WTC11 (cell line): ENCODE results near the gene SLC40A1. TPM values are rescaled to one million over a fixed set of nuclear protein-coding genes. Genes with fewer than 3 reads are reported as not detected.

Experiments used
- ATAC-seq: fragments of 200-7000 bp; cut with Tn5 transposase; 2 replicates; pipeline ENCODE4 v1.10.0; 2021; ENCODE audit warnings: mild to moderate bottlenecking, moderate library complexity
- CTCF ChIA-PET: fragments of 300-600 bp; sonication (Branson Sonifier 250); formaldehyde crosslinking; loops from one replicate; lab custom pipeline; 2021; ENCODE audit warnings: antibody characterized with exemption; lab: Charles Lee
- POLR2A ChIA-PET: fragments of 350-600 bp; sonication (Branson Sonifier 250); formaldehyde crosslinking; loops from one replicate; lab custom pipeline; 2021; ENCODE audit warnings: antibody characterized with exemption; lab: Charles Lee
- DNase-seq: peaks from one replicate; pipeline ENCODE4 v3.0.0; 2021; ENCODE audit warnings: low spot score
- H3K27ac Mint-ChIP-seq: 2 replicates; pipeline ENCODE4 v1.8.0; 2021; ENCODE audit warnings: mixed read lengths
- H3K27me3 Mint-ChIP-seq: 2 replicates; pipeline ENCODE4 v1.8.0; 2021; ENCODE audit warnings: low read depth, mild to moderate bottlenecking, moderate library complexity, mixed read lengths
- H3K36me3 Mint-ChIP-seq: 2 replicates; pipeline ENCODE4 v1.8.0; 2021; ENCODE audit warnings: mixed read lengths
- H3K4me1 Mint-ChIP-seq: 2 replicates; pipeline ENCODE4 v1.8.0; 2022; ENCODE audit warnings: mixed read lengths
- H3K4me3 Mint-ChIP-seq: 2 replicates; pipeline ENCODE4 v1.8.0; 2021; ENCODE audit warnings: mild to moderate bottlenecking, moderate library complexity, mixed read lengths
- H3K9me3 Mint-ChIP-seq: 2 replicates; pipeline ENCODE4 v1.8.0; 2021; ENCODE audit warnings: mixed read lengths
- AFF4 ChIP-seq: sonication (generic); formaldehyde crosslinking; IDR thresholded peaks from 2 replicates; pipeline ENCODE4 v1.8.1; 2023; ENCODE audit warnings: mild to moderate bottlenecking, missing genetic modification reagents, borderline replicate concordance
- ARID4B ChIP-seq: sonication (generic); formaldehyde crosslinking; IDR thresholded peaks from 2 replicates; pipeline ENCODE4 v1.8.0; 2023; ENCODE audit warnings: missing genetic modification reagents, mild to moderate bottlenecking, borderline replicate concordance
- CBFB ChIP-seq: sonication (generic); formaldehyde crosslinking; IDR thresholded peaks from 2 replicates; pipeline ENCODE4 v1.8.1; 2022; ENCODE audit warnings: mild to moderate bottlenecking, low read depth, missing genetic modification reagents
- GABPB1 ChIP-seq: sonication (generic); formaldehyde crosslinking; IDR thresholded peaks from 2 replicates; pipeline ENCODE4 v1.8.1; 2023; ENCODE audit warnings: mild to moderate bottlenecking, missing genetic modification reagents
- HMGA2 ChIP-seq: fragments of 250-450 bp; sonication (Bioruptor Pico); IDR thresholded peaks from 2 replicates; pipeline ENCODE4 v1.4.0; 2021; ENCODE audit warnings: mild to moderate bottlenecking, moderate library complexity
- MXD4 ChIP-seq: fragments of 250-450 bp; sonication (Bioruptor Pico); IDR thresholded peaks from 2 replicates; pipeline ENCODE4 v1.8.0; 2021; ENCODE audit warnings: mild to moderate bottlenecking, moderate library complexity, borderline replicate concordance
- NFATC4 ChIP-seq: fragments of 250-450 bp; sonication (Bioruptor Pico); IDR thresholded peaks from 2 replicates; pipeline ENCODE4 v1.9.0; 2021; ENCODE audit warnings: mild to moderate bottlenecking
- NFE2L1 ChIP-seq: sonication (generic); formaldehyde crosslinking; IDR thresholded peaks from 2 replicates; pipeline ENCODE4 v1.8.1; 2023; ENCODE audit warnings: missing genetic modification reagents
- NFYB ChIP-seq: sonication (generic); formaldehyde crosslinking; conservative IDR thresholded peaks from 2 replicates; pipeline ENCODE4 v1.8.0; 2022; ENCODE audit warnings: low read depth, missing genetic modification reagents
- NR3C1 ChIP-seq: sonication (generic); formaldehyde crosslinking; conservative IDR thresholded peaks from 2 replicates; pipeline ENCODE4 v1.8.1; 2023; ENCODE audit warnings: low read depth, mild to moderate bottlenecking, missing genetic modification reagents
- TEAD1 ChIP-seq: sonication (generic); formaldehyde crosslinking; IDR thresholded peaks from 2 replicates; pipeline ENCODE4 v1.8.0; 2022; ENCODE audit warnings: mild to moderate bottlenecking, missing genetic modification reagents
- ZBTB21 ChIP-seq: sonication (generic); formaldehyde crosslinking; IDR thresholded peaks from 2 replicates; pipeline ENCODE4 v1.8.1; 2023; ENCODE audit warnings: mild to moderate bottlenecking, missing genetic modification reagents, borderline replicate concordance
- ZNF396 ChIP-seq: fragments of 250-450 bp; sonication (Bioruptor Pico); IDR thresholded peaks from 2 replicates; pipeline ENCODE4 v1.8.0; 2021; ENCODE audit warnings: mild to moderate bottlenecking, moderate library complexity, borderline replicate concordance
- total RNA-seq: library from RNA; stranded (reverse); gene quantifications from 3 replicates; pipeline ENCODE4 v1.2.3, GENCODE V29; 2021

The SLC40A1 gene
- total RNA-seq, 1 experiment from 2014 or later, result 0.57 TPM

- DNase-seq, result no peak
- peak; percentile 65; the same call in 1 of the 2 replicates for TF ChIP-seq GABPB1 (CRISPR knock-in tag)
- no peak for TF ChIP-seq MXD4
- TF ChIP-seq TEAD1 (CRISPR knock-in tag), result no peak
- TF ChIP-seq, all 79 proteins: peak for 1
- H3K36me3 Mint-ChIP-seq, result no peaks in the 10 kb centered on the region
- H3K9me3 Mint-ChIP-seq, result no peaks in the 10 kb centered on the region
- no peaks in the 10 kb centered on the region for H3K27me3 Mint-ChIP-seq
- H3K4me3 Mint-ChIP-seq, result no peak overlapping the region
- ChIA-PET POLR2A (no interaction called here), CTCF (no interaction called here)
- no peak for ATAC-seq
- H3K27ac Mint-ChIP-seq, result no peak overlapping the region
- peaks cover 5% of the 10 kb centered on the region for H3K4me1 Mint-ChIP-seq
Measured at GRCh38 chr2:189521699-189522434, 58.7 kb downstream of the SLC40A1 start.

GRCh38 chr2:189519631-189520387 lies 60.8 kb downstream of the SLC40A1 start:
- no peak overlapping the region for H3K27ac Mint-ChIP-seq
- CTCF ChIA-PET, result interaction anchor here (0.8 to 1.0 kb wide), 2 partner anchors 87 to 114 kb away, joined by 3 to 4 read pairs; no protein-coding TSS in a partner anchor
- no peaks in the 10 kb centered on the region for H3K9me3 Mint-ChIP-seq
- ATAC-seq, result peak; percentile 86
- POLR2A ChIA-PET, result no interaction called here
- no peak for TF ChIP-seq NFATC4 (CRISPR knock-in tag)
- TF ChIP-seq ZBTB21 (CRISPR knock-in tag), result no peak
- TF ChIP-seq ZNF396 (CRISPR knock-in tag), result no peak
- TF ChIP-seq MXD4, result no peak
- TF ChIP-seq NR3C1, result no peak
- TF ChIP-seq ARID4B (CRISPR knock-in tag), result no peak
- TF ChIP-seq NFE2L1, result no peak
- no peak for TF ChIP-seq HMGA2 (CRISPR knock-in tag)
- no peak for TF ChIP-seq AFF4
- TF ChIP-seq CBFB, result no peak
- no peak for TF ChIP-seq NFYB (CRISPR knock-in tag)
- TF ChIP-seq, all 79 proteins: peak for 0
- Mint-ChIP-seq H3K4me1 (peaks cover 5% of the 10 kb centered on the region), H3K4me3 (no peak overlapping the region), H3K36me3 (no peaks in the 10 kb centered on the region), H3K27me3 (no peaks in the 10 kb centered on the region)
- DNase-seq, result no peak
